Activated CD4-positive, alpha-beta T cell treated with anti-CD3 and anti-CD28 coated beads, Interleukin-2, Interleukin-6, amounts not matched to agents 100 ng/mL and 50 ng/mL, durations not matched to agents 16 hours and 8 hours (primary cell): ENCODE measurements around the gene WDR5.

Source experiments
- DNase-seq: peaks from one replicate; pipeline ENCODE4 v3.0.0-alpha.2; 2020

Gene WDR5

GRCh38 chr9:134189470-134190231 lies 53.8 kb downstream of the WDR5 start:
- DNase-seq: no peak

DNA sequence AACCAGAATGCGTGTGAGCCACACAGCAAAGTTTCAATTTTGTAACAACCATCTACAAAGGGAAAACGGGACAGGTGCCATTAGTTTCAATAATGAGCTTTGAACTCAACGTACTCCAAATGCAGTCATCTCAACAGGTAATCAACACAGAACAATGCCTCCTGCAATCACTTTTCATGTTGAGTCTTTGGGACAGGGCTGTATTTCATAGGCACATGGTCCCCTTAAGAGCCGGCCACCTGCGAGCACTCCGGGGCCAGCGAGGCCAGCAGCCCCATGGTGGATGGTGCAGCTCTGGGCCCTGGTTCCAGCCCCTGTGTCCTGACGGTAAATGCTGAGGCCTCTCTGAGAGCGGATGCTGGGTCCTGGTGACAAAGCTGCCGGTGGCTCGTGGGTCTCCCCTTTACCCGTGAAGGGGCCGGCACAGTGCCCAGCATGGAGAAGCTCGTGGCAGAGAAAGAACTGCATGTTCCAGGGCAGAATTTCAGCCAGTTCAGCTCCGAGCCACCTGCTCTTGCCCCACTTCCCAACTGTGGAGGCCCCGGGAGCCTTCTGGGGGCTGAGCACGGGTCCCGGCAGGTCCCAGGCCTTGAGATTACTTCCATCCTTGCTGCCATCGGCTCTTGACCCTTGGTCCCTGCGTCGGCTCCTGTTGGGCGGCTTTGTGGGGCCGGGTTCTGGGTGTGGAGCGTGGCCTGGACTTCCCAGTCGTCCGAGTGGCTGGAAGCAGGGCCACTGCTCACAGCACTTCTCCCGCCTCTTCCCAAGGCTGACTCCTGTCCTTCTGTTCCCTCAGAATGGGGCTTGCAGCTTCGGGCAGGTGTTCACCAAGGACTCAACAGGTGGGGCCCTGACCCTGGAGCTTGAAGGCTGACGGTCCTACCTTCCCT lies 54.6 kb downstream of the WDR5 start:
- DNase-seq: no peak

- DNase-seq: no peak
These were observed 55.8 kb downstream of the WDR5 start for GRCh38 chr9:134191455-134192209.

DNA sequence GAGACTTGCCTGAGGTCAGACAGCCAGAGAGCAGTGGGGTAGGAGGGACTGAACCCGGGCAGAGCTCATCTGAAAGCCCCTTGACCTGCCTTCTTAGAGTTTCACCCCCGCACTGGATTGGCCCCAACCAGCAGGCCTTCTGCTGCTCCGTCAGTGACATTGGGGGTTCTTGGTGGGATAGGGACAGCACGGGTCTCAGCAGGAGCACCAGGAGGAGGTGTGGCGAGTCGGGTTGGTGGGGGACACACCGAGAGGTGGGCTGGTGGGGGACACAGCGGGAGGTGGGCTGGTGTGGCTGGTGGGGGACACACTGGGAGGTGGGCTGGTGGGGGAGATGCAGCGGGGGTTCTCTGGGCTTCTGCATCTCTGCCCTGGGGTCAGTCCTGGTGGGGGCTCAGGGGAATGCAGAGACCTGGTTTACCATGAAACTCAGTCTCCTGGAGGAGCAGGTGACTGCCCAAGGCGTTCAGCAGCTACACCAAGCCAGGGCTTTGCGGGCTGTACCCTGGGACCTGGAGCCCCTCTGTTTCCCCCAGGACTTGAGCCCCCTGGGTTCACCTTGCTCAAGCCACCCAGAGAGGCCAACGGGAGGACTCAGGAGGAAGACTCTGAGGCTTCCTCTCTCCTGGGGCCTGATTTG lies 56.5 kb downstream of the WDR5 start:
- no peak for DNase-seq

DNA sequence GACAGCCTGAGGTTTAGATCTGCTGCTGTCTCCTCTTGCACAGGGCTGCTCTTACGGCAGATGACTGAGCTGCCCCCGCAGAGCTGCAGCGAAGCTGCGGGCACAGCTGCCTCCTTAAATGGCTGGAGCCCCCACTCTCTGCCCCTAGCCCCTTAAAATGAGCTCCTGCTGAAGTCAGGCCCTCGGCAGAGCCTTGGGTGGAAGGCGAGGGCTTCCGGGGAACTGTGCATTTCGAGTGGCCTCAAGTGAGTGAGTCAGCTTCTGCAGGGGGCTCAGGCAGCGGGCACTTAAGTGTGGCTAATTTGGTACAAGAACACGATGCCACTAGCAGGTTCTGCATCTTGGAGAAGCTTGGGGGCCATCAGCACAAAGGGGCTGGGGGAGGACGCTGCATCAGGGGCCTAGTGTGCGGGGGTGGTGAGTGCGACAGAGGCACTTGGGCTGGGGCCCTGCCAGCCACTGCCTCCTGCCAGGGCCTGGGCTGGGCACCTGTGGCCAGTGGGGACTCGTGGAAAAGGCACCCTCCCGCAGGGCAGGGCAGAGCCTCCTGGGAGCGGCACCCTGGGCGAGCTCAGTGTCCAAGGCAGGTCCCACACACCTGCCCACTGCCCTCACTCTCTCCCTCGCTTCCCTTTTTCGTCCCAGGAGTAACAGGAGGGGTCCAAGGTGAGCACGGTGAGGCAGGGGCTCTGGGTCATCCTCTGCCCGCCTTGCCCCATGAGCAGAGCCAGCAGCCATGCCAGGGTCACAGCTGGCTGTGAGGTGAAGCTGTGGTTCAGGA lies 57.3 kb downstream of the WDR5 start:
- no peak for DNase-seq

- no peak for DNase-seq
These were observed 58.1 kb downstream of the WDR5 start for GRCh38 chr9:134193912-134194535.

- DNase-seq: no peak
These were observed 59.7 kb downstream of the WDR5 start for GRCh38 chr9:134195558-134195957.

- DNase-seq: no peak
These were observed 61.0 kb downstream of the WDR5 start for GRCh38 chr9:134196911-134197310.

DNA sequence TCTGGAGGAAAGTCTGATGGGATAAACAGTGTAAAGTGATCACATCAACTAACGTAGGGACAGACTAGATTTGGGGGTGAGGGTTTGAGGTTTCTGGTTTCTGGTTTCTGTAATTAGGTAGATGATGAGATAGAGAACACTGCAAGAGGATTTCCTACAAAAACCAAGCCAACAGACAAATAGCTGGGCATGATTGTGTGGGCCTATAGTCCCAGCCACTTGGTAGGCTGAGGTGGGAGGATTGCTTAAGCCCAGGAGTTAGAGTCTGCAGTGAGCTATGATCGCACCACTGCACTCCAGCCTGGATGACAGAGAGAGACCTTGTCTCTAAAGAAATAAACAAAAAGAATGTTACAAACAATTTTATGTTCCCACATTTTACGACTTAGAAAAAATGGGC lies 62.9 kb downstream of the WDR5 start:
- DNase-seq: no peak

DNA sequence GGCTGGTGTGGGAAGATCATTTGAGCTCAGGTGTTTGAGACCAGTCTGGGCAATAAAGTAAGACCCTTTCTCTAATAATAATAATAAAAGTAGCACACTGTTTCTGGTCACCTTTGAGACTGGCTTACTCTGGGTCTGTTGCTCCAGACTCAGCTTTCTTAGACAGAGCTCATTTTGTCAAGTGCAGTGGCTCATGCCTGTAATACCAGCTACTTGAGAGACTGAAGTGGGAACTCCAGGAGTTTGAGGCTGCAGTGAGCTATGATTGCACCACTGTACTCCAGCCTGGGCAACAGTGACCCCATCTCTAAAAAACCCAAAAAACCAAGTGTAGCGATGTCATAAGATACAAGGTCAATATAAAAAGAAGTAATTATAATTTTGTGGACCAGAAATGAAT lies 64.8 kb downstream of the WDR5 start:
- no peak for DNase-seq

- DNase-seq: no peak
These were observed 67.3 kb downstream of the WDR5 start for GRCh38 chr9:134203224-134203623.

DNA sequence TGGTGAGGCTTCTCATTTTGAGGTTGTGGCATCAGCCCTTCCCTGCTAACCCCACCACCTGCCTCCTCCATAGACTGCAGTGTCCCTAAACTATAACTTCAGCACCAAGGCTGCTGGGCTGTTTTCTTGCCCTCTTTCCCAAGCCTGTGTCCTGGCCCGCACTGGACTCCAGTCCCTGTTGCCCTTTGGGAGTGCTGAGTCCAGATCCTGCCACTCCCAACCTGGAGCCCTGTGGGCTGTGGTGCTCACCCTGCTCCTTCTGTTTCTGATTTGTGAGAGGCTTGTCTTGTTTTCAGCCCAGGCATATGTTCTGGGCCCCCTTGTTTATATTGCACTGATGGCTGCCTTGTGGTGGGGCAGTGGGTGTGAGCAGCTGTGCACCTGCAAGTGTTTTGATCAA lies 68.2 kb downstream of the WDR5 start:
- DNase-seq: no peak

DNA sequence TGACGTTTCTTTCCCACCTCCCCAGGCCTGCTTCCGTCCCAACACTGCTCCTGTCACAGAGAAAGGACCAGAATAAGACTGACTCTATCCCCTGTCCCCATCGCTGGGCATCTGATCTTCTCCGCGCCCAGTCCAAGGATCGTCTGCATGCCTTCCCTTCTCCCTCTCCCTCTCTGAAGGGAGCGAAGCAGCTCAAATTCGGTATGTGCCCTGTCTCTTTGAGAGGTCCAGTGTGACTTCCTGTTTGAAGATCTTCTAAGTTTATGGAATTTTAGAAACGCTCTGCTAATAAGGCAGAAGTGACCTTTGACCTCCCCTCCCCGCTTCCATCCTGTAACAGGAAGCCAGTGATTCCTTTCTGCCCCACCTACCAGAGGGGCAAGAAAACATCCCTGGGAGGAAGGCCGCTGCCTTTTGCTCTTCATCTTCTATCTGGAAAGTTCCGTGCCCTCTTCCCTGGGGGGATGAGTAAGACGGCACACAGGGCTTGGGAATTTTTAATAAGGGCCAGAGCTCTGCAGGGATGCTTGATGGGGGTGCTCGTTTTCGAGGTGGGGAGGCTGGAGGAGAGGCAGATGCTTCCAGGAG lies 69.2 kb downstream of the WDR5 start:
- DNase-seq: no peak

DNA sequence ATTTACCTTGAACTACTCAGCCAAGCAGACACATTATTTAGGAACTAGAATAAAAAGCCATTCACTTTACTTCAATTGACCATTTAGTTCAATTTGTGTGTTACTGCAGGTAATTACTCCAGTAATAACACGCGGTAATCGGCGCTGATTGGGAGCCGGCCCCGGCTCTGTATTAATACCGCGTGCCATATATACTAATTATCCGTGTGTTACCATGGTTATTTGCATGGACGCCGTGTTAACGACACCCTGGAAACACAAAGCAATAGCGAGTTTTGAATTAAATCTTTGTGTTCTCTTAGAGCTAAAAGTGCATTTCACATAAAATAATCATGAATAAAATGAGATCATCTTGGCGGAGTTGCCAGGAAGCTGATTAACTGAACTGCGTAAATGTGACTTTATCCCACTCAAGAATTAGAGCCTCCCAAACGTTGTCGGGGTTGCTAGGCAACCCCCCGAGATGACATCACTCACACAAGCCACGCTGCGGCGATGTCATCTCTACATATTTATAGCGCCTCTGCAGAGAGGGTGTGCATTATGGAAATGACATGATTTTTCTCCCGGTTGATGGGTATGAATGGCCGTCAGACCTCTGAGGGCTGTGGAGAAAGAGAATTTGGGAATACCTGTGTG lies 69.9 kb downstream of the WDR5 start:
- DNase-seq: no peak

DNA sequence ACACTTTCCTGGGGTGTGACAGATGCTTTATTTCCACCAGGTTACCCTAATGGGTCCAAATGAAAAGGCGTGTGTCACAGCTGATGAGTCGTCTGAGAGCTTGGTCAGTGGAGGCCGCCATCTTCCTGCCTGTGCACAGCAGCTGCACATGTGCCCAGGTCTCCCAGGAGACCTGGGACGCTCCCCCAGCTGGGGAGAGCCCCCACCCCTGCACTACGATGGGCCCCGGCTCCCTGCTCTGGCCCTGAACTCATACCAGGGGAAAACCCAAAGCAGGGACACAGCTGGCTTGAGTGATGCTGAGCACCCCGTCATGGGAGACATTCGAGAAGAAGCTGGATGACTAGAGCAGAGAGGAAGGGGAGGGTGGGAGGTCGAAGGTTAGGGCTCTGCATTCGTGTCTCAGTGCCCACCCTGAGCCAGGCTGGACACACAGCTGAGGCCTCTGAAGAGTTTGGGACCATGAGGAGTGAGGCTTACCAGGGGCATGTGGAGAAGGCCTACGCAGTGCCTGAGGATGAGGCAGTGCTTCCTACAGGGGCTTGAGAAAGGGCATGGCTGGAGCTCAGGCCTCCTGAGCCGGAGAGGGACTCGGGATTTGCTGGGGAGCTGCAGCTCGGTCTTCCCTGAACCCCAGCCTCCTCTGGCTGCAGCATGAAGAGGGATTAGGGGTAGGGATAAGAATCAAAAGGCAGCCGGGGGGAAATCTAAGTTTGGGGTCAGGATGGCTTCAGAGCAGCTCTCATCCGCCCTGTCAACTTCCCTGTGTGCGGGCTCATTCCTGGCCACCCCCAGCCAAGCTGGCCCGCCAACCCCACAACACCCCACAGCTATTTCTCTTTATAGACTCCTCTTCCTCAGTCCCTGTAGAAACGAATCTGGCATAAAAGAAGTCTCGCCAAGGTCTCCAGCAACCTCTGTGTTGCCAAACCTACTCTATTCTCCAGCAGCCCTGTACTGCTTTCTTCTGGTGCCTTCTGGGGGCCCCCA lies 70.7 kb downstream of the WDR5 start:
- no peak for DNase-seq

- no peak for DNase-seq
These were observed 72.5 kb downstream of the WDR5 start for GRCh38 chr9:134208310-134208841.

DNA sequence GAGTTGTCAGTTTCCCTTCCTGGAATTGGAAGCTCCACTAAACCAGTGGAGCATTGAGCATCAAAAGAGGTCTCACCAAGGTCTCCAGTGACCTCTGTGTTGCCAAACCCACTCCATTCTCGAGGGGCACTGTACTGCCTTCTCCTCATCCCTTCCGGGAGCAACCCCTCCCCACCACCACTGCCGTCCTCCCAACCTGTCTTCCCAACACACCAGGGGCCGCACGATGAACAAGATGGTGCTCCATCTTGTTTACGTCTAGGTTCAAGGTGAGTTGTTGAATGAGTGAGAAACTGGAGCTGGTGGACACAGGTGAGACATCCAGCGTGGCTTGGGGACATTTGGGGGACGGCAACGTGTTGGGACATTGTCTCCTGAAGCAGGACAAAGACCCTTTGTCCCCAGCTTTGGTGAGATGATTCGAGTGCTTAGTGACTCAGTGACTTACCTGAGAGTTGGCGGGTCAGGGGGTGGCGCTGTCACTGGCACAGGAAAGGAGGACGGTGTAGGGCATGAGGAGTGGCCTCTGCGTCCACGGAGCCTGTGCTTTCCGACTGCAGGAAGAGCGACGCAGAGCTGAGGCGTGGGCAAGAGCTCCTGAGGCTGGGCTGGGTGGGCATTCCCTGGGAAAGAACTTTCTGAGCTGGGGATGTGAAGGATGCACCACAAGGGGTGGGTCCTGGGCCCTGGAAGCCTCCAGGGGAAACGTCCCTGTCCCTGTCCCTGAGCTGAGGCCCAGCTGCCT lies 73.3 kb downstream of the WDR5 start:
- DNase-seq: no peak
